GM19328 (cell line): ENCODE measurements around the gene BTBD7.

Source experiments
- ATAC-seq: cut with Tn5 transposase; IDR thresholded peaks from one replicate; pipeline ENCODE4 v1.9.1; 2021; ENCODE audit warnings: mild to moderate bottlenecking, moderate library complexity; ENCODE audit not compliant: unreplicated experiment

BTBD7 gene

GRCh38 chr14:93206793-93207467, 125.9 kb downstream of the BTBD7 start, which contains the start of the genes GON7 and UBR7:
Gene GON7 (minus strand): TSS chr14:93207065. CDS start chr14:93207037, 28 bp downstream.
Gene UBR7 (plus strand): TSS chr14:93207256. CDS start chr14:93207292, 36 bp downstream.
- peak; percentile 70 for ATAC-seq

- no peak for ATAC-seq
Observed at GRCh38 chr14:93201155-93201704, 131.6 kb downstream of the BTBD7 start.

GRCh38 chr14:93200553-93200952, 132.3 kb downstream of the BTBD7 start:
- no peak for ATAC-seq

GRCh38 chr14:93199031-93199430, 133.8 kb downstream of the BTBD7 start:
- ATAC-seq: no peak

- ATAC-seq: no peak
Observed at GRCh38 chr14:93195316-93195999, 137.4 kb downstream of the BTBD7 start.
